Measurements from ENCODE around the gene STPG3. TPM values are rescaled to one million over a fixed set of nuclear protein-coding genes. Genes with fewer than 3 reads are reported as not detected.

Gene STPG3
- total and polyA plus RNA-seq, 4 donors = not detected

DNA sequence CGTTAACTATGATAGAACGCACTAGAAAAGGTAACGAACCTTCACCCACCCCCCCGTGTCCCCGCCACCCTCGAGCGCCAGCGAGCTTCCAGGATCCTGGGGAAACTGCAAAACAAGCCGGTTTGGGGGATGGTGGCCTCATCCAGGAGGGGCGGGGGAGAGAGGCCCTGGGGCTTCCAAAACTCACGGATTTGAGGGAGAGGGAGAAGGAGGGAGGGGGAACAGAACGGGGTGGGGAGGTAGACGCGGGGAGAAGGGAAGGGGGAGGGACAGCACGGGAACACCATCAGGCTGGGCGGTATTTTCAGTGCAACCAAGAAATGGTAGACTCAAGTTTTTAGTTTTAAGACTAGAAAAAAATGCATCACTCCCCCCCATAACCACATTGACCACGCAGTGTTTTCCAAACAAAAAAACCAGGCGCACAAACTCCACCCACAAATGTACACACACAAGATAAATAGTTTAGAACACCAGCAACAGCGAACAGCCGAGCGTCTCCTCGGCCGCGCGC is 49.5 kb downstream of the STPG3 start:
- 4% methylated on average over 25 of the region's 25 CpGs for WGBS, 2 donors
- no peaks in the 10 kb centered on the region for H3K36me3 ChIP-seq (ENCODE audit: control insufficient read depth in 1 of 2, insufficient read depth in 2 of 2, low read length in 1 of 2)
- no peak overlapping the region for H3K27ac ChIP-seq (ENCODE audit: low read depth in 1 of 2, low read length in 2 of 2)
- intact Hi-C loops (cut with DNase I) = no loop called here
- ATAC-seq (ENCODE audit: low FRiP score) (no peak), DNase-seq (peak in 1 of 2 donors; percentile 34)
- H3K9me3 ChIP-seq (ENCODE audit: control insufficient read depth, low read length) = no peaks in the 10 kb centered on the region
- no peaks in the 10 kb centered on the region for H3K27me3 ChIP-seq (ENCODE audit: control insufficient read depth in 1 of 2, insufficient read depth in 2 of 2, low read length in 1 of 2)
- H3K4me1 ChIP-seq (ENCODE audit: control insufficient read depth in 1 of 2, insufficient read depth in 2 of 2, low read length in 2 of 2) = no peaks in the 10 kb centered on the region
- no peak overlapping the region for H3K4me3 ChIP-seq (ENCODE audit: low read length in 2 of 2)

- Histone ChIP-seq H3K9me3 (ENCODE audit: control insufficient read depth, low read length) (no peaks in the 10 kb centered on the region), H3K4me1 (ENCODE audit: control insufficient read depth in 1 of 2, insufficient read depth in 2 of 2, low read length in 2 of 2) (no peaks in the 10 kb centered on the region), H3K4me3 (ENCODE audit: low read length in 2 of 2) (peak overlapping the region in 1 of 2 donors; percentile 32), H3K27ac (ENCODE audit: low read depth in 1 of 2, low read length in 2 of 2) (no peak overlapping the region), H3K27me3 (ENCODE audit: control insufficient read depth in 1 of 2, insufficient read depth in 2 of 2, low read length in 1 of 2) (no peaks in the 10 kb centered on the region), H3K36me3 (ENCODE audit: control insufficient read depth in 1 of 2, insufficient read depth in 2 of 2, low read length in 1 of 2) (no peaks in the 10 kb centered on the region)
- 0 to 1% methylated on average over 92 to 115 of the region's 115 CpGs for WGBS, 2 donors
- intact Hi-C loops (cut with DNase I) = no loop called here
- no peak for ATAC-seq (ENCODE audit: low FRiP score)
- peak; percentile 51 to 80 for DNase-seq
Observed at GRCh38 chr9:137301081-137301947, 50.2 kb downstream of the STPG3 start.

DNA sequence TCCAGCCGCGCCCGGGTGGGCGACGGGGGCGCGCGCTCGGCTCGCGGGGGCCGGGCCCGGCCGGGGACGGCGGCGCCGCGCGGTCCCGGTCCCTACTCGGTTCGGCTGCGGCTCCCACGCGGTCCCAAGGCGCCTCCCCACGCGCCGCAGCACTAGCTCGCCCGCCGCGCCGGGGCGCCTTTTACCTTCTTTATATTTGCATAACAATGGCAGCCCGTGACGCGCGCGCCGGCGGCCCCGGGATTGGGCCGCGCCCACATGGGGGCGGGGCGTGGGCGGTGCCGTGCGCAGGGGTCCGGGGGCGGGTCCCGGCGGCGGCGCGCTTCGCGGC is 51.0 kb downstream of the STPG3 start, which contains the start of gene NRARP:
Gene NRARP (minus strand): TSS at position 154 of the 331 bp plus-strand sequence. CDS start 343 bp downstream, outside the sequence.
- Histone ChIP-seq H3K9me3 (ENCODE audit: control insufficient read depth, low read length) (no peaks in the 10 kb centered on the region), H3K4me1 (ENCODE audit: control insufficient read depth in 1 of 2, insufficient read depth in 2 of 2, low read length in 2 of 2) (no peaks in the 10 kb centered on the region), H3K36me3 (ENCODE audit: control insufficient read depth in 1 of 2, insufficient read depth in 2 of 2, low read length in 1 of 2) (no peaks in the 10 kb centered on the region), H3K27ac (ENCODE audit: low read depth in 1 of 2, low read length in 2 of 2) (no peak within 1 kb of the TSS), H3K27me3 (ENCODE audit: control insufficient read depth in 1 of 2, insufficient read depth in 2 of 2, low read length in 1 of 2) (no peaks in the 10 kb centered on the region), H3K4me3 (ENCODE audit: low read length in 2 of 2) (peak within 1 kb of the TSS; percentile 14 to 32)
- peak; percentile 58 for ATAC-seq (ENCODE audit: low FRiP score)
- intact Hi-C loops (cut with DNase I) = no loop called here
- peak; percentile 91 to 94 for DNase-seq
- WGBS, 2 donors = 1% methylated on average over 21 to 60 of the region's 60 CpGs

- H3K27me3 ChIP-seq (ENCODE audit: control insufficient read depth in 1 of 2, insufficient read depth in 2 of 2, low read length in 1 of 2) = no peaks in the 10 kb centered on the region
- intact Hi-C loops (cut with DNase I) = no loop called here
Observed at GRCh38 chr9:137302449-137303150, 51.5 kb downstream of the STPG3 start.

More at GRCh38 chr9:137302449-137303150, 51.5 kb downstream of the STPG3 start:
- ATAC-seq (ENCODE audit: low FRiP score) = no peak
- Histone ChIP-seq H3K27ac (ENCODE audit: low read depth in 1 of 2, low read length in 2 of 2) (no peak overlapping the region), H3K4me1 (ENCODE audit: control insufficient read depth in 1 of 2, insufficient read depth in 2 of 2, low read length in 2 of 2) (no peaks in the 10 kb centered on the region), H3K4me3 (ENCODE audit: low read length in 2 of 2) (peak overlapping the region in 1 of 2 donors; percentile 32), H3K9me3 (ENCODE audit: control insufficient read depth, low read length) (no peaks in the 10 kb centered on the region), H3K36me3 (ENCODE audit: control insufficient read depth in 1 of 2, insufficient read depth in 2 of 2, low read length in 1 of 2) (no peaks in the 10 kb centered on the region)
- WGBS, 2 donors = 25 to 33% methylated on average over 44 to 78 of the region's 78 CpGs
- peak in 1 of 2 donors; percentile 76 for DNase-seq

Other genes with a start within 250 kb of the STPG3 start
- gene ABCA2, start 223.0 kb upstream of the STPG3 start, total RNA-seq = 10 to 100 TPM; 27.3 to 60.0 TPM
- gene ABCA2, start 223.0 kb upstream of the STPG3 start, polyA plus RNA-seq = 10 to 100 TPM in 1 of 2 donors, 1 to 10 TPM in 1; 9.0 to 48.1 TPM
- under 1 TPM; 0.27 to 0.68 TPM for gene FUT7, start 219.2 kb upstream of the STPG3 start, total RNA-seq
- not detected for gene FUT7, start 219.2 kb upstream of the STPG3 start, polyA plus RNA-seq
- gene NPDC1, start 205.1 kb upstream of the STPG3 start, total RNA-seq = 100 to 1,000 TPM in 1 of 2 donors, 10 to 100 TPM in 1; 99.3 to 217 TPM
- gene NPDC1, start 205.1 kb upstream of the STPG3 start, polyA plus RNA-seq = 100 to 1,000 TPM in 1 of 2 donors, 10 to 100 TPM in 1; 26.5 to 190 TPM
- 1 to 10 TPM in 1 of 2 donors, under 1 TPM in 1; 0.16 to 1.7 TPM for gene ENTPD2, start 197.2 kb upstream of the STPG3 start, total RNA-seq
- gene ENTPD2, start 197.2 kb upstream of the STPG3 start, polyA plus RNA-seq = not detected
- under 1 TPM; 0.26 to 0.60 TPM for gene SAPCD2, start 180.7 kb upstream of the STPG3 start, total RNA-seq
- gene SAPCD2, start 180.7 kb upstream of the STPG3 start, polyA plus RNA-seq = under 1 TPM in 1 of 2 donors, not detected in 1; 0.50 TPM
- 10 to 100 TPM in 1 of 2 donors, 1 to 10 TPM in 1; 7.9 to 20.6 TPM for gene UAP1L1, start 173.8 kb upstream of the STPG3 start, total RNA-seq
- 10 to 100 TPM in 1 of 2 donors, 1 to 10 TPM in 1; 4.1 to 13.2 TPM for gene UAP1L1, start 173.8 kb upstream of the STPG3 start, polyA plus RNA-seq
- gene MAN1B1, start 164.3 kb upstream of the STPG3 start, total RNA-seq = 10 to 100 TPM; 28.4 to 52.2 TPM
- gene MAN1B1, start 164.3 kb upstream of the STPG3 start, polyA plus RNA-seq = 100 to 1,000 TPM in 1 of 2 donors, 10 to 100 TPM in 1; 21.2 to 104 TPM
- 100 to 1,000 TPM in 1 of 2 donors, 10 to 100 TPM in 1; 97.4 to 153 TPM for gene DPP7, start 136.6 kb upstream of the STPG3 start, total RNA-seq
- 100 to 1,000 TPM in 1 of 2 donors, 10 to 100 TPM in 1; 98.8 to 598 TPM for gene DPP7, start 136.6 kb upstream of the STPG3 start, polyA plus RNA-seq
- gene GRIN1, start 112.1 kb upstream of the STPG3 start, total RNA-seq = not detected
- not detected for gene GRIN1, start 112.1 kb upstream of the STPG3 start, polyA plus RNA-seq
- gene LRRC26, start 81.2 kb upstream of the STPG3 start, total RNA-seq = not detected
- gene LRRC26, start 81.2 kb upstream of the STPG3 start, polyA plus RNA-seq = not detected
- gene TMEM210, start 79.2 kb upstream of the STPG3 start, total RNA-seq = not detected
- not detected for gene TMEM210, start 79.2 kb upstream of the STPG3 start, polyA plus RNA-seq
- 10 to 100 TPM; 38.7 to 54.0 TPM for gene ANAPC2, start 62.7 kb upstream of the STPG3 start, total RNA-seq
- 10 to 100 TPM; 13.3 to 84.5 TPM for gene ANAPC2, start 62.7 kb upstream of the STPG3 start, polyA plus RNA-seq
- 10 to 100 TPM; 30.5 to 37.4 TPM for gene SSNA1, start 62.6 kb upstream of the STPG3 start, total RNA-seq
- 10 to 100 TPM; 77.0 to 87.1 TPM for gene SSNA1, start 62.6 kb upstream of the STPG3 start, polyA plus RNA-seq
- 1 to 10 TPM; 4.3 to 5.9 TPM for gene TPRN, start 50.5 kb upstream of the STPG3 start, total RNA-seq
- gene TPRN, start 50.5 kb upstream of the STPG3 start, polyA plus RNA-seq = 10 to 100 TPM in 1 of 2 donors, 1 to 10 TPM in 1; 5.5 to 10.8 TPM
- 10 to 100 TPM; 21.5 to 25.7 TPM for gene TMEM203, start 45.6 kb upstream of the STPG3 start, total RNA-seq
- 10 to 100 TPM; 25.9 to 27.5 TPM for gene TMEM203, start 45.6 kb upstream of the STPG3 start, polyA plus RNA-seq
- 10 to 100 TPM; 10.0 to 14.2 TPM for gene NDOR1, start 45.6 kb upstream of the STPG3 start, total RNA-seq
- gene NDOR1, start 45.6 kb upstream of the STPG3 start, polyA plus RNA-seq = 10 to 100 TPM in 1 of 2 donors, 1 to 10 TPM in 1; 3.0 to 20.4 TPM
- gene RNF208, start 29.0 kb upstream of the STPG3 start, total RNA-seq = 1 to 10 TPM; 2.2 to 3.4 TPM
- 10 to 100 TPM in 1 of 2 donors, 1 to 10 TPM in 1; 2.9 to 11.8 TPM for gene RNF208, start 29.0 kb upstream of the STPG3 start, polyA plus RNA-seq
- gene CYSRT1, start 26.1 kb upstream of the STPG3 start, total RNA-seq = not detected
- 1 to 10 TPM in 1 of 2 donors, not detected in 1; 1.1 TPM for gene CYSRT1, start 26.1 kb upstream of the STPG3 start, polyA plus RNA-seq
- gene RNF224, start 23.8 kb upstream of the STPG3 start, total RNA-seq = not detected
- gene RNF224, start 23.8 kb upstream of the STPG3 start, polyA plus RNA-seq = under 1 TPM; 0.08 to 0.25 TPM
- not detected for gene SLC34A3, start 20.4 kb upstream of the STPG3 start, total RNA-seq
- not detected for gene SLC34A3, start 20.4 kb upstream of the STPG3 start, polyA plus RNA-seq
- 100 to 1,000 TPM in 1 of 2 donors, 10 to 100 TPM in 1; 86.9 to 152 TPM for gene TUBB4B, start 10.0 kb upstream of the STPG3 start, total RNA-seq
- 100 to 1,000 TPM in 1 of 2 donors, 10 to 100 TPM in 1; 94.2 to 128 TPM for gene TUBB4B, start 10.0 kb upstream of the STPG3 start, polyA plus RNA-seq
- 10 to 100 TPM; 35.5 to 40.9 TPM for gene NELFB, start 4.0 kb downstream of the STPG3 start, total RNA-seq
- gene NELFB, start 4.0 kb downstream of the STPG3 start, polyA plus RNA-seq = 10 to 100 TPM; 21.7 to 47.9 TPM
- 10 to 100 TPM; 10.4 to 14.0 TPM for gene TOR4A, start 26.4 kb downstream of the STPG3 start, total RNA-seq
- 1 to 10 TPM; 2.6 to 6.0 TPM for gene TOR4A, start 26.4 kb downstream of the STPG3 start, polyA plus RNA-seq
- 10 to 100 TPM; 13.3 to 26.6 TPM for gene NRARP, start 51.0 kb downstream of the STPG3 start, total RNA-seq
- under 1 TPM; 0.50 to 0.97 TPM for gene NRARP, start 51.0 kb downstream of the STPG3 start, polyA plus RNA-seq
- gene EXD3, start 171.9 kb downstream of the STPG3 start, total RNA-seq = 10 to 100 TPM; 21.9 to 38.2 TPM
- gene EXD3, start 171.9 kb downstream of the STPG3 start, polyA plus RNA-seq = 10 to 100 TPM; 15.9 to 96.8 TPM
- 1 to 10 TPM; 4.1 to 8.5 TPM for gene NOXA1, start 172.1 kb downstream of the STPG3 start, total RNA-seq
- 10 to 100 TPM in 1 of 2 donors, 1 to 10 TPM in 1; 2.9 to 12.6 TPM for gene NOXA1, start 172.1 kb downstream of the STPG3 start, polyA plus RNA-seq
- gene ENTPD8, start 190.1 kb downstream of the STPG3 start, total RNA-seq = not detected
- gene ENTPD8, start 190.1 kb downstream of the STPG3 start, polyA plus RNA-seq = 1 to 10 TPM in 1 of 2 donors, not detected in 1; 3.1 TPM
- gene NSMF, start 208.0 kb downstream of the STPG3 start, total RNA-seq = 10 to 100 TPM; 76.8 to 78.2 TPM
- 100 to 1,000 TPM in 1 of 2 donors, 10 to 100 TPM in 1; 75.5 to 154 TPM for gene NSMF, start 208.0 kb downstream of the STPG3 start, polyA plus RNA-seq